Measurements from ENCODE around the gene KLHL21. TPM values are rescaled to one million over a fixed set of nuclear protein-coding genes. Genes with fewer than 3 reads are reported as not detected.
"Not testable (repeated sequence)": the region's sequence is repeated elsewhere in the genome, so short reads cannot be mapped to it uniquely, and the experiment has no call there.

Gene KLHL21, protein sequence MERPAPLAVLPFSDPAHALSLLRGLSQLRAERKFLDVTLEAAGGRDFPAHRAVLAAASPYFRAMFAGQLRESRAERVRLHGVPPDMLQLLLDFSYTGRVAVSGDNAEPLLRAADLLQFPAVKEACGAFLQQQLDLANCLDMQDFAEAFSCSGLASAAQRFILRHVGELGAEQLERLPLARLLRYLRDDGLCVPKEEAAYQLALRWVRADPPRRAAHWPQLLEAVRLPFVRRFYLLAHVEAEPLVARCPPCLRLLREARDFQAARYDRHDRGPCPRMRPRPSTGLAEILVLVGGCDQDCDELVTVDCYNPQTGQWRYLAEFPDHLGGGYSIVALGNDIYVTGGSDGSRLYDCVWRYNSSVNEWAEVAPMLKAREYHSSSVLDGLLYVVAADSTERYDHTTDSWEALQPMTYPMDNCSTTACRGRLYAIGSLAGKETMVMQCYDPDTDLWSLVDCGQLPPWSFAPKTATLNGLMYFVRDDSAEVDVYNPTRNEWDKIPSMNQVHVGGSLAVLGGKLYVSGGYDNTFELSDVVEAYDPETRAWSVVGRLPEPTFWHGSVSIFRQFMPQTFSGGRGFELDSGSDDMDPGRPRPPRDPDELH
- 36.3 and 38.2 TPM in 2 replicates for total RNA-seq (2014; rRNA removed; shearing (Covaris generic); ENCODE audit: low replicate concordance)

DNA sequence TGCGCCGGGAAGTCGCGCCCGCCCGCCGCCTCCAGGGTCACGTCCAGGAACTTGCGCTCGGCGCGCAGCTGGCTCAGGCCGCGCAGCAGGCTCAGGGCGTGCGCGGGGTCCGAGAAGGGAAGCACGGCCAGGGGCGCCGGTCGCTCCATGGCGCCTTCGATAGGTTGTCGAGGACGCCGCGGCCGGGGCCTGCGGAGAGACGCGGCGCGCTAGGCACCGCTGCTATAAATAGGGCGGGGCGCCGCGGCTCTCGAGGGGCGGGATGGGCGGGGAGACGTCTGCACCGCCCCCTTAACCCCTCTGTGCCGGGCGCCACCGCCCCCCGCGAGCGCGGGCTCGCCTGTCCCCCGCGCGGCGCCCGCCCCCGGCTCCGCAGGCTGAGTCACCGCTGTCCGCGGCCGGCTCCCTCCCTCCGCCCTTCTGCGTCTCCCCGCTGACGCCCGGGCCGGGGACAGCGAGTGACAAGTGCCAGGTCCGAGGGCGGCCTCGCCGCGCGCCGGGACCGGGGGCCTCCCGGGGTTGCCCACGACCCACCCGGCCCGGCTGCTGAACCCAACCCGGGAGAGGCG, at the start of gene KLHL21:
Gene KLHL21 (minus strand): TSS at position 201 of the 569 bp plus-strand sequence. CDS start 52 bp downstream, at position 149.
- peak; percentile 84 for DNase-seq (ENCODE audit: low read depth)
- in situ Hi-C loops (cut with HindIII; ENCODE audit: low pct_unique_long_range_greater_than_20kb, low sequenced_read_pairs) = no loop called here

GRCh38 chr1:6651909-6652308, 49.2 kb upstream of the KLHL21 start:
- in situ Hi-C loops (cut with HindIII; ENCODE audit: low pct_unique_long_range_greater_than_20kb, low sequenced_read_pairs) = no loop called here
- DNase-seq (ENCODE audit: low read depth) = no peak

DNA sequence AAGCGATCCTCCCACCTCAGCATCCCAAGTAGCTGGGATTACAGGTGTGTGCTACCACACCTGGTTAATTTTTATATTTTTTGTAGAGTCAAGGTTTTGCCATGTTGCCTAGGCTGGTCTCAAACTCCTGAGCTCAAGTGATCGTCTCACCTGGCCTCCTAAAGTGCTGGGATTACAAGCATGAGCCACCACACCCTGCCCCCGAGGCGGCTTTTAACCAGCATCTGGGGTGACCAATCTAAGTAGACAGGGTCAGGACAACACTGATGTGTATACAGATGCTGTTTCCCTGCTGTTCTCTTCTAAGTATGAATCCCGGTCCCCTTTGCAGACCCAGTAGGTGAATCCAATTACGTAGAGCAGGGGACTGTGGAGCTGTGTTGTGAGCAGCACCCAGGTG, 45.9 kb upstream of the KLHL21 start:
- in situ Hi-C loops (cut with HindIII; ENCODE audit: low pct_unique_long_range_greater_than_20kb, low sequenced_read_pairs) = no loop called here

DNA sequence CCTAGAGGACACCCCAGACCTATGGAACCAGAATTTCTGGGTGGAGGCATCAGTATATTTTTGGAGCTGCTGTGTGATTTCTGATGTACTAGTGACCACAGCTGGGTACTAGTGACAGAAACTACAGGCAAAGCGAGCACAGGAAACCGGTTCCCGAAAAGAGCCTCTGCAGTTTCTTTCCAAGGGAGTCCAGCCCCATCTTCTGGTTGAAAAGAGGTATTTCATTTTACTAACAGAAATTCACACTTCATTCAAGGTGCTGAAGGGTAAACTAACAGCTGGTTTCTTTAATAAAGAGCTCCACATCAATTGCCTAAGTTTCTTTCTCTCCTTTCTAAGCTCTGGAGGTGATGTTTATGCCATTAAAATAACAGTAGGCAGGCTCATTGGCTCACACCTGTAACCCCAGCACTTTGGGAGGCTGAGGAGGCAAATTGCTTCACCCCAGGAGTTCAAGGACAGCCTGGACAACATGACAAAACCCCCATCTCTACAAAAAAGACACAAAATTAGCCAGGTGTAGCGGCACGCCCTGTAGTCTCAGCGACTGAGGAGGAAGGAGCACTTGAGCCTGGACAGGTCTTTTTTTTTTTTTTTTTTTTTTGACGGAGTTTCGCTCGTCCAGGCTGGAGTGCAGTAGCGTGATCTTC, 44.0 kb upstream of the KLHL21 start:
- DNase-seq (ENCODE audit: low read depth) = peak; percentile 36
- in situ Hi-C loops (cut with HindIII; ENCODE audit: low pct_unique_long_range_greater_than_20kb, low sequenced_read_pairs) = no loop called here

More for the DNA sequence above, 45.9 kb upstream of the KLHL21 start:
- DNase-seq (ENCODE audit: low read depth) = no peak

DNA sequence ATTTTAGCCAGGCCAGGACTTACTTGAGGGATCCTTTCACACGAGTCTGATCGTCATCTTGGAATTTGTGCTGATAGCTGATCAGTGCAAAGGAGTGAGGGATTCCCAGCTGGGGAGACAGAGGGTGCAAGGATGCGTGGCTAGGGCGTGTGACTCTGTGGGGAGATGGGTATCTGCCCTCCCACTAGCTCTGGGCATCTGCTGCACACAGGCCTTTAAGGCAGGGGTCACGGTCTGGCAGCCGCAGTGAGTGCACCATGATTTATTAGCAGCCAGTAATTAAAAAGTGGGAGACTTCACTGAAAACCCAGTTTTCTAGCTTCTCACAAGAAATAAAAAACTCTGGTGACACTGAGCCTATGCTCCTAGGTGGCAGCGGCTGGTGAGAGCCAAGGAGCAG, 42.3 kb upstream of the KLHL21 start:
- DNase-seq (ENCODE audit: low read depth) = no peak
- in situ Hi-C loops (cut with HindIII; ENCODE audit: low pct_unique_long_range_greater_than_20kb, low sequenced_read_pairs) = no loop called here

DNA sequence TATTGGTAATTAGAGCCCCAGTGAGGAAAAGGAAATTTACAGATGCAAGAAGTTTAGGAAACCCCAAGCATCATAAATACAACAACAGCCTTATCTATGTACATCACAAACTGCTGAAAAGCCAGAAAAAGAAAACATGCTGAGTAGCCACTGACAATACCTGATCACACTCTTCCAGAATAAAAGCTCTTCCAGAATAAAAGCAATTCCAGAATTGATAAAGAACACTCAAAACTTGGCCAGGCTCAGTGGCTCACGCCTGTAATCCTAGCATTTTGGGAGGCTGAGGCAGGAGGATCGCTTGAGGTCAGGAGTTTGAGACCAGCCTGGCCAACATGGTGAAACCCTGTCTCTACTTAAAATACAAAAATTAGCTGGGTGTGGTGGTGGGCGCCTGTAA, 38.2 kb upstream of the KLHL21 start:
- in situ Hi-C loops (cut with HindIII; ENCODE audit: low pct_unique_long_range_greater_than_20kb, low sequenced_read_pairs); DNase-seq (ENCODE audit: low read depth): not testable (repeated sequence)

GRCh38 chr1:6638226-6638625, 35.6 kb upstream of the KLHL21 start:
- in situ Hi-C loops (cut with HindIII; ENCODE audit: low pct_unique_long_range_greater_than_20kb, low sequenced_read_pairs) = no loop called here
- DNase-seq (ENCODE audit: low read depth) = no peak

- in situ Hi-C loops (cut with HindIII; ENCODE audit: low pct_unique_long_range_greater_than_20kb, low sequenced_read_pairs) = no loop called here
- no peak for DNase-seq (ENCODE audit: low read depth)
These were observed 35.1 kb upstream of the KLHL21 start for GRCh38 chr1:6637770-6638169.

- DNase-seq (ENCODE audit: low read depth); in situ Hi-C loops (cut with HindIII; ENCODE audit: low pct_unique_long_range_greater_than_20kb, low sequenced_read_pairs): not testable (repeated sequence)
These were observed 34.1 kb upstream of the KLHL21 start for GRCh38 chr1:6636778-6637177.

DNA sequence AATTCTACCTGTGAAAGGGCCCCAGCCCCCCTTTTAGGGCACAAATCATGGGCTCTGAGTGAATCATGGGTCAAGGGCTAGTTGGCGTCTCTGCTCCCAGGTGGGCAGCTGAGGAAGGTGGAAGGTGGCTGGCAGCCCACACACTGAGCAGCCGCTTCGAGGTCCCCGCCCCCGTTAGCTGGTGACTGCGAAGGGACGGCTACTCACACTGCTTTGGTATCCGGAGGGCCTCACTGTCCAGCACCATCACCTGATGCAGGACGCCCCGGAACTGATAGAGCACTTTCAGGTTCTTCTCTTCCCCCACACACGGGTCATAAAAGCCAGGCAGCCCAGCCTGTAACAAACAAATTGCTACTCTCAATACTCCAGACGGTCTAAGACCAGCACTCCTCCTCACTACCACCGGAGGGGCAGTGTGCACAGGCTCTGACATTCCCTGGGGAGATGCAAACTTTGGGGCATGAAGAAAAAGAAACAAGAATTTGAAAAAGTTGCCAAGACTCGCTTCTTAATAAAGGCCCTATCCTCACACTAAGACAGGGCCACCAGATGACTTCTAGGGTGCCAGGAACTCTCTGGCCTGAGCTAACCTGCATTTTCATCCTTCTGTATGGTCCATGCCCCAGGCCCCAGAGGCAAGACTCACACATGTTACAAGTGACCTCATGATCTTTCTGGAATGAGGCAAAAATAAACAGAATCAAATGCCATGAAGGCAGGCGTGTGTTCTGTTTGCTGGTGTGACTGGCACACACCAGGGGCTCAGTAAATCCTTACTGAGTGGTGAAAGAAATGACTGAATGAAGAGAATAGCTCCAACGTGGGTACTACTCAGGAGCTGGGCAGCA, 33.5 kb upstream of the KLHL21 start:
- no peak for DNase-seq (ENCODE audit: low read depth)
- in situ Hi-C loops (cut with HindIII; ENCODE audit: low pct_unique_long_range_greater_than_20kb, low sequenced_read_pairs) = no loop called here

GRCh38 chr1:6635161-6635909, 32.7 kb upstream of the KLHL21 start:
- in situ Hi-C loops (cut with HindIII; ENCODE audit: low pct_unique_long_range_greater_than_20kb, low sequenced_read_pairs) = no loop called here

DNA sequence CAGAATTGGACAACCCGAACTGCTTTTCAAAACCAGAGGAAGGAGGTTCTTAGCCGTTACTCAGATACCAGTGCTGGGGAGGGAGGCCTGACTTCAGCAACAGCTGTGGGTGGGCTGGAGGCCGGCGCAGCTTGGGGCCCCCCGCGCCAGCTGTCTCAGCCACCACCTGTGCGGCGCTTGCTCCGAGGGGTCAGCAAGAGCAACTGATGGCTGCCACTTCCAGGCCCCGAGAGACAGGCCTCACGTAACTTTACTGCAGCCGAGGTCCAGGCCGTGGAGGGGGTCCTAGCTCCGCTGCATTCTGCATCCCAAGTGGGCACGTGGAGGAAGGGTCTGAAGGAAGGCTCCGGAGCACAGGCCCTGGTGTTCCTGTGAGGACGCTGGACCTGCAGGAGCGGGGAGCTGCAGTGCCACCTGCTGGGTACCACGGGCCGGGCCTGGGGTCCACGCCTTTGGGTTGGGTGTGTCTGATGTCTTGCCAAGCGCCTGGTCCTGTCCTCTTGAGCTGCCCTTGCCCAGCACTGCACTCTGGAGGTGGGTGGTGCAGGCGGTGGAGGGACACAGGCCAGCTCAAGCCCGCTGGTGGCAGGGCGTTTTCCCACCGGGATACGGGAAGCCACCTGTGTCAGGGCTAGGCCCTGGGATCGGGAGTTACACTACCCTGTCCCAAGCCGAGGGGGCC, 31.8 kb upstream of the KLHL21 start:
- peak; percentile 27 for DNase-seq (ENCODE audit: low read depth)
- in situ Hi-C loops (cut with HindIII; ENCODE audit: low pct_unique_long_range_greater_than_20kb, low sequenced_read_pairs) = no loop called here

More at GRCh38 chr1:6635161-6635909, 32.7 kb upstream of the KLHL21 start:
- no peak for DNase-seq (ENCODE audit: low read depth)

DNA sequence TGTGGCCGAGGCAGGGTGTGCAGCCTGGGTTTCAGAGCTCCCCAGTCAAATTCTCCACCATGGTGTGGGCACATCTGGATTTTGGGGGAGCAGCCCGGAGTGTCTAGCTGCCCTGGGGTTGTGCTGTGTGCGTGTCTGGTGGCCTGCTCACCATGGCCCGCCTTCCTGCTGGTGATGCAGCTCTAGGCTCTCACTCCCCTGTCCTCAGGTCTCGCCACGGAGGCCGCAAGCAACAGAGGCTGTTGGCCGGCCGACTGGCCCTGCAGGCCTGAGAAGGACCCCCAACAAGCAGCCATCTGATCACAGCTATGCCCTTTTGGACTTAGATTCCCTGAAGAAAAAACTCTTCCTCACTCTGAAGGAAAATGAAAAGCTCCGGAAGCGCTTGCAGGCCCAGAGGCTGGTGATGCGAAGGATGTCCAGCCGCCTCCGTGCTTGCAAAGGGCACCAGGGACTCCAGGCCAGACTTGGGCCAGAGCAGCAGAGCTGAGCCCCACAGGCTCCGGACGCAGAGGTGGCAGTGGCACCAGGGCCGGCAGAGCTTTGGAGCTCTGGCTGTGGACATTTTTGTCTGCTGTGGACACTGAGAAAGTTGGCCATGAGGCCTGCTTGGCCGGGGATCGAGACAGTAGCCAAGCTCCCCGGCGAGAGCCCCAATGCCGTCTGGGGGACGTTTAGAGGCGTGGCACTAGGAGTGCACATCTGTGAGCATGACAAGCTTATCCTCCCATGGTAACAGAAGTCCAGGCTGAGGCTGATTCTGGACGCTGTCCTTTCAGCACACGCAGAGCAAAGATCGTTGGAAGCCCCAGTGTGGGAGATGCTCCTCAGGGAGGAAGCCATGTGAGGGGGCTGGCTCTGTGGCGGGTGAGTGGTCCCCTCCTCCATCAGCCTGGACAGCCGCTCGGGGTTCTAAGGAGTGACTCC, 30.2 kb upstream of the KLHL21 start:
- no peak for DNase-seq (ENCODE audit: low read depth)
- in situ Hi-C loops (cut with HindIII; ENCODE audit: low pct_unique_long_range_greater_than_20kb, low sequenced_read_pairs) = no loop called here

GRCh38 chr1:6631058-6631457, 28.4 kb upstream of the KLHL21 start:
- in situ Hi-C loops (cut with HindIII; ENCODE audit: low pct_unique_long_range_greater_than_20kb, low sequenced_read_pairs) = no loop called here
- DNase-seq (ENCODE audit: low read depth) = no peak

GRCh38 chr1:6630027-6630426, 27.4 kb upstream of the KLHL21 start:
- in situ Hi-C loops (cut with HindIII; ENCODE audit: low pct_unique_long_range_greater_than_20kb, low sequenced_read_pairs) = no loop called here
- DNase-seq (ENCODE audit: low read depth) = no peak

DNA sequence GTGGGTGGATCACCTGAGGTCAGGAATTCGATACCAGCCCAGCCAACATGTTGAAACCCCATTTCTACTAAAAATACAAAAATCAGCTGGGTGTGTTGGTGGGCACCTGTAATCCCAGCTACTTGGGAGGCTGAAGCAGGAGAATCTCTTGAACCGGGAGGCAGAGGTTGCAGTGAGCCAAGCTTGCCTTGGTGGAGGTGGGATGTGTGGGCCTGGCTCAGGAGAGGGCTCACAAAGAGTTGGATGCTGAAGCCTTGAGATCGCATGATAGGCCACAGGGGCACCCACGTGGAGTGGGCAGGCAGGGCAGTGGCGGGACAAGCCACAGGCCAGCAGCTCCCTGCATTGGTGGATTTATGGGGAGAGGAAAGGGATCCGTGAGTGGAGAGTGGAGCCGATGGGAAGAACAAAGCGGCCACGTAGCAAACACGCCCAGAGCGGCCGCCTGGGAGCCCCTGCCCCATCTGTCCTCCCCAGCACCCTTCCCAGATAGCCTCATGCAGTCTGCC, 26.4 kb upstream of the KLHL21 start:
- in situ Hi-C loops (cut with HindIII; ENCODE audit: low pct_unique_long_range_greater_than_20kb, low sequenced_read_pairs) = no loop called here
- DNase-seq (ENCODE audit: low read depth) = no peak
